ENCODE results near the gene PRELID1.
A peak's percentile ranks its signal among the peaks of the same experiment; 100 is the strongest.
"Not testable (repeated sequence)": the region's sequence is repeated elsewhere in the genome, so short reads cannot be mapped to it uniquely, and the experiment has no call there.

Gene PRELID1, protein sequence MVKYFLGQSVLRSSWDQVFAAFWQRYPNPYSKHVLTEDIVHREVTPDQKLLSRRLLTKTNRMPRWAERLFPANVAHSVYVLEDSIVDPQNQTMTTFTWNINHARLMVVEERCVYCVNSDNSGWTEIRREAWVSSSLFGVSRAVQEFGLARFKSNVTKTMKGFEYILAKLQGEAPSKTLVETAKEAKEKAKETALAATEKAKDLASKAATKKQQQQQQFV

DNA sequence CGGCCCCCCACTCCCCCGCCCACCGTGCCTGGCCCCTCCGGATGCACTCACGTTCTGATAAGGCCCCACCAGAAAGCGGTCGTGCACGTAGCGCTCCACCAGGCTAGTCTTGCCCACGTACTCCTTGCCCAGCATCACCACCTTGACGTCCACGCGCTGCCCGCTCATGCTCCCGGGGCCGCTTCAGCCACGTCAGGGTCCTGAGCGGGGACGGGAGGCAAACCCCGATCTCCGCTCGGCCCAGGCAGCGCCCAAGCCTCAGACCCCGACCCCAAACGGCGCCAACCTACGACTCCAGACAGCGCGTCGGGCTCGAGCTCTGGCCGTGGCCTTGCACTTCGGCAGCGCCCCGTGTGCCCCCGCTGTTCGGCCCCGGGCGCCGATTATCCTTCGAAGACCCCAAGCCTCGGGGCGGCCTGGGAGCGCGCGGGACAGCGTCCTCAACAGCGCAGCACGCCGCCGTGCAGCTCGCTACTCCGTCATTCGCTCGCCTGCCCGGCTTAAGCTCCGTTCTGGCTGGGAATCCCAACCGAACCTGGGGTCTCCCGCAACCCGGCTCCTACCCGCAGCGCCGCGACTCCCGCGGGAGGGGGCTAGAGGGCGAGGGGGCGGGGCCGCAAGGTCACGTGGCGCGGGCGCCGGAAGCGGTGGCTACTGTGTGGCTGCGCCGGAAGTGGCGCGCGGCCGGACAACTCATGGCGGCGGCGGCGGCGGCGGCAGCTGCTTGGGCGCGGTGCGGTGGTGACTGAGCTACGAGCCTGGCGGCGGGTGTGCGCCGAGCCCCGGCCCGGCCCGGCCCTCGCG lies at the start of gene PRELID1, which contains the start of gene RAB24:
Gene PRELID1, plus strand, starts transcription at position 679 of the 804 bp plus-strand sequence. CDS start 187 bp downstream, outside the sequence.
Gene RAB24, minus strand, starts transcription at position 599 of the 804 bp plus-strand sequence. Its CDS starts 431 bp downstream, at position 168.
- peak; percentile 32 to 67 for DNase-seq

DNA sequence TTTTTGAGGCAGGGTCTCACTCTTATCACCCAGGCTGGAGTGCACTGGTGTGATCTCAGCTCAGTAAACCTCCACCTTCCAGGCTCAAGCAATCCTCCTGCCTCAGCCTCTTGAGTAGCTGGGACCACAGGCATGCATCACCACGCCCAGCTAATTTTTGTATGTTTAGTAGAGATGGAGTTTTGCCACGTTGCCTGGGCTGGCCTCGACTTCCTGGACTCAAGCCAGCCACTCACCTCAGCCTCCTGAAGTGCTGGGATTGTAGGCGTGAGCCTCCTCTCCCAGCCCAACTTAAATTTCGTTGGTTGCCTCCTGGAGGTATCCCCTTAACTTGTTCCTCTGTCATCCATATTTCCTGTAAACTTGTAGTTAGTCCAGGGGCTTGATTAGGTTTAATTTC lies 47.3 kb upstream of the PRELID1 start:
- no peak for DNase-seq

DNA sequence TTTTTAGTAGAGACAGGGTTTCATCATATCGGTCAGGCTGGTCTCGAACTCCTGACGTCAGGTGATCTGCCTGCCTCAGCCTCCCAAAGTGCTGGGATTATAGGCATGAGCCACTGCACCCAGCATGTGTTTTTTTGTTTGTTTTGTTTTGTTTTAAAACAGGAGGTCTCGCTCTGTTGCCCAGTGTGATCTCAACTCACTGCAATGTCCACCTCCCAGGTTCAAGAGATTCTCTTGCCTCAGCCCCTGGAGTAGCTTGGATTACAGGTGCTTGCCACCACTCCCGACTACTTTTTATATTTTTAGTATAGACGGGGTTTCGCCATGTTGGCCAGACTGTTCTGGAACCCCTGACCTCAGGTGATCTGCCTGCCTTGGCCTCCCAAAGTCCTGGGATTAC lies 44.9 kb upstream of the PRELID1 start:
- DNase-seq, result not testable (repeated sequence)

DNA sequence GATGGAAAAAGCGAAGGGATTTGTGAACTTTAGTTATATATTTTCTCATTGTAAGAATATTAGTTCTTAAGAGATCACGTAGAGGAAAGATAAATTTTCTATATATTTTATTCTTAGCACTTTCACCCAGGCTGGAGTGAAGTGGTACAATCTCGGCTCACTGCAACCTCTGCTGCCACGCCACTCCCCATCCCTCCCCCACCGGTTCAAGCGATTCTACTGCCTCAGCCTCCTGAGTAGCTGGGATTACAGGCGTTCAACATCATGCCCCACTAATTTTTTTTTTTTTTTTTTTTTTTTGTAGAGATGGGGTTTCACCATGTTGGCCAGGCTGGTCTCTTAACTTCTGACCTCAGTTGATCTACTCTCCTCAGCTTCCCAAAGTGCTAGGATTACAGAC lies 42.6 kb upstream of the PRELID1 start:
- DNase-seq, result no peak

DNA sequence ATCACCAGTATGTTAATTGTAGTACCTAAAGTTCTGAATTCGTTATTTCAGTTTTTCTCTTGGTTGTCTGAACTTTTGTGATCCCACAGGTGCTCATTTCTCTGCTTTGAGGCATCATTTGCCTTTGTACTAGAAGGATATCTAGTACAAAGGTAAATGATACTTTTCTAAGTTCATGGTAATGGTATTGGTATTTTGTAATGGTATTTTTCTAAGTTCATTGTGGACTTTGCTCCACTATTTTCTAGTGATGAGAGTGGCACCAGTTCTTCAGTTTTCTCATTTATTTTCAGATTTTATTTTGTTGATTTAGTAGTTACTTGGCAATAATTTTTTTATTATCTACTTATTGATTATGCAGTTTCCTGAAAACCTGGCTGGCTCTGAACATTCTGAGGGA lies 42.1 kb upstream of the PRELID1 start:
- no peak for DNase-seq

DNA sequence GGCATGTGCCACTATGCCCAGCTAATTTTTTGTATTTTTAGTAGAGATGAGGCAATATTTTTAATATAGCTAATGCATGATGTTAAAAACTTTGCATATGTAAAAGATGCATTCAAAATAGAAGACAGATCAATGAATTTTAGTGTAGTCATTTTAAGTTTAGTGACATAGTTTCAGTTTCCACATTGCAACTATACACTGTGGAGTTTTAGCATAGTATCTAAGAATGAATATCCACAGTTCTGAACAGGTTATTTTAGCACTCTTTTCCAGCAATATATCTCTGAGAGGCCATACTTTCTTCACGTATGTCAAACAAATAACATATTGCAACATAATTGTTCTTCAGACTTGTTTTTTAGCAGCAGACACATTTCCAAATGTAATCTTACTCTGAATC lies 39.4 kb upstream of the PRELID1 start:
- DNase-seq, result no peak

DNA sequence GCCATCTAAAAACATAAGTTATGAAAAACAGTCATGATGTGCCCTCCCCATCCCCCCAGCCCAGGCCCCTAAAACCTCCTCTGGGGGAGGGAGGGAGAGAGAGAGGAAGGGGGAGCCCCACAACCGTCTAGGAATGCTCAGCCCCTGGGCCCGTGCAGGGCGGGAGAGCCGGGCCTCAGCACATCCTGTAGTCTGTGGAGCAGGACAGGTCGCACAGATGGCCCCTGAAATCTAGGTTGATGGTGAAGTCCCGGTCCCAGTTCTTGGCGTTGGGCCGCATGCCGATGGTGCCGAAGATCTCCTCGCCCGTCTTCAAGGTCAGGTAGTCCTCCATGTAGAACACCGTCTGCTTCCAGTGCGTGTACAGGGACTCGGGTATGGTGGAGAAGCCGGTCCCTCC lies 38.2 kb upstream of the PRELID1 start:
- no peak for DNase-seq

DNA sequence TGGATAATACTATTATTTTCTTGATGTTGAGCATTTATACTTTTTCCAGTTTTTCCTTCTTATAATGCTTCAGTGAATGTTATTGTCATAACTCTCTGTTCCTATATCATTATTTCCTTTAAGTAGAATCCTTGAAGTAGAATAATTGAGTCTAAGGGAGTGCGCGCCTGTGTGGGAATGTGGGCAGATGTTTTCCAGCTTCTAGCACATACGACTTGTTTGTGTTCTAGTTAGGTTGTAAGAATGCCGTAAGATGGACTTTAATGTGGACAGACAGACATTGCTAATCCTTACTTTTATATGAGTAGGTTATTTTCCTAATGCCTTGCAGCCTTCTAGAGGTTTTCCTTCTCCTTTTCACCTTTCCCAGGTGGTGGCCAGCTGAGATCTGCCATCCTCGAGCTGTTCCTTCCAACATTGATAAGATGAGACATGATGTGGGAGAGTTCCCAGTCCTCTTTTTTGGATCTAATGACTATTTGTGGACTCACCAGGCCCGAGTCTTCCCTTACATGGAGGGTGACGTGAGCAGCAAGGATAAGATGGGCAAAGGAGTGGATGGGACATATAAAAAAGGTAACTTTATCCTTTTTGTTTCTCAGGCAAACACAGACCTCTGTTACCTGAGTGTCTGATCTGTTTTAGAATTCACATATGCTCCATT lies 34.2 kb upstream of the PRELID1 start:
- DNase-seq, result no peak

DNA sequence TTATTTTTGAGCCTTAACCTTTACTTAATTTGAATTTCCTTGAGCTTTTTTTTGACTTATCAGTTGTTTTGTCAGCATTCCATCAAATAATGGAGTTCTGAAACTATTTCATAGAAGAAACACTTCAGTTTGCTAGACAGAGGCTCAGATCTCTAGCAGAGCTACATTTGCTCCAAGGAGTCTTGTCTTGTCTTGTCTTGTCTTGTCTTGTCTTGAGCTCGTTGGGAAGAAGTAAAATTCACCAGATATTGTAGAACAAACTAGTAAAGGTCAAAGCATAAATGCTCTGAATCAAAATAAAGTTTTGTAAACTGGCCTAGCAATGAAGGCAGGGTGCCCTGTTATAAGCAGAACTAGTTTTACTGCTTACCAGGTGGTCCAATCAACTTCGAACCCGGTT lies 33.6 kb upstream of the PRELID1 start:
- no peak for DNase-seq

DNA sequence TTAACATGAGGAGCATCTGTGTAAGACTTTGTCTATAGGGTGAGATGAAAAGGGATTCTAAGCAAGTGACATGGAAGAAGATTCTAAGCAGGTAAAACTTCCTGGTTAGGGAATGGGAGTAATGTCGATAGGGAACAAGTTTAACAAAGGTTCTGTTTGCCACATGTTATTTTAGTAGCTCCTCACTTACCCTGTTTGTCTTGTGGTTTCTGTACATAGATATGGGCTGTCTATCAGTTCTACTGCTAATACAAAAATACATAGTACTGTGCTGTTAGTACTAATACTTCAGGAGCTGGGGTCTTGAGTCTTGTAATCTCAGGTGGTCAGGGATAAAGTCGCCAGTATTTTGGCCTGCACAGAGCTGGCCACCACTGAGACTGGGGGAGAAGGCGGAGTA lies 32.9 kb upstream of the PRELID1 start:
- no peak for DNase-seq

DNA sequence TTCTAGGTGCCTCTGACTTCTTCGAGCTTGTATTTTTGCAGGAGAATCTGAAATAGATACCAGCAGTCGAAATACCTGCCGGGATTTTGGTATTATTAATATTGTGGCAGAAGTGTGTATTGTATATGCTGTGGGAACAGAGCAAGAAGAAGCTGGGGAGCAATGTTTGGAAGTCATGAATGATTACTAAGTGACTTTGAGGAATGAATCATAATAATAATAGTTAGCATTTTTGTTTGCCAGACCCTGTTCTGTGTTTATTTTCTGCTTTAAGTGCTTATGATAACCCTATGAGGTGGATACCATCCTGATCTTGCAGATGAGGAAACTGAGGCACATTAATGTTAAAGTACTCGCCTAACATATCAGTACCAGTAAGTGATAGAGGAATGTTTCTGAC lies 32.5 kb upstream of the PRELID1 start:
- no peak for DNase-seq

DNA sequence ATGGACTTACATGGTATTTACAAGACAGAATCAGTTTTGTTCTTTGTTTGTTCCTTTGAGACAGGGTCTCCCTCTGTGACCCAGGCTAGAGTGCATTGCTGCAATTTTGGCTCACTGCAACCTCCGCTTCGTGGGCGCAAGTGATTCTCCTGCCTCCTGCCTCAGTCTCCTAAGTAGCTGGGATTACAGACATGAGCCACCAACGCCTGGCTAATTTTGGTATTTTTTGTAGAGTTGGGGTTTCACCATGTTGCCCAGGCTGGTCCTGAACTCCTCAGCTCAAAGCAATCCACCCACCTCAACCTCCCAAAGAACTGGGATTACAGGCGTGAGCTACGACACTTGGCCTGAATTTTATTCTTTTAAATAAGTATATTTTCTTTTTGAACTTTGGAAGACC lies 27.7 kb upstream of the PRELID1 start:
- no peak for DNase-seq

DNA sequence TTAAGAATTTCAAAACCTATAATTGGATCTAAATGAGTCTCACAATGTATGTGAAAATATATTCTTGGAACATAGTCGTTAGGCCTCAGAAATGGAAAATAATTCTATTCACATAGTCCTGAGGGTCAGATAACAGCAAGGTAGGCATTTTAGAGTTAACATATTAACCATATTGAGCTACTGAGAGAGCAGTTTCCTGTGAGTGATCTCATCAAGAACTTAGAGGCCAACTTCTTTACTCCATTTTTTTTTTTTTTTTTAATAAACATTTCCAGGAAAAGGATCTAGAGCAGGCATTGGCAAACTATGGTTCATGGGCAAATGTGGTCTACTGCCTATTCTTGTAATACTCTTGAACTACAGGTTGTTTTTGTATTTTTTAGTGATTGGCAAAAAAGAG lies 26.7 kb upstream of the PRELID1 start:
- no peak for DNase-seq

DNA sequence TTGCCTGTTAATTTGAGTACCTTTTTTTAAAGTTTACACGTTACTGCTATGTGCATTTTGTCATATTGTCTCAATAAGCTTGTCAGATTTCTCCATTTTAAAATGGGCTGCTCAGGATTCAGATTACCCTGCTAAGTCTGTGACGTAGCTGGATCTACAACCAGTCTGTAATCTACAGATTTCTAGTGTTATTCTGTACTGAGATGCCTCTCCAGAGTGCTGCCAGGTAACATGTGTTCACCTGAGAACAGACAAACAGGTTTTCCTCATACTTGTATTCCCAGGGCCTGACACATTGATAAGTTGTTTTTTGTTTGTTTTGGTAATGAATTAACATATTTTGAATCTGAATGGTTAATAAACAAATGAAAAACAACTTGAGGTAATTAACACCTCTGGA lies 15.4 kb upstream of the PRELID1 start:
- DNase-seq, result no peak

DNA sequence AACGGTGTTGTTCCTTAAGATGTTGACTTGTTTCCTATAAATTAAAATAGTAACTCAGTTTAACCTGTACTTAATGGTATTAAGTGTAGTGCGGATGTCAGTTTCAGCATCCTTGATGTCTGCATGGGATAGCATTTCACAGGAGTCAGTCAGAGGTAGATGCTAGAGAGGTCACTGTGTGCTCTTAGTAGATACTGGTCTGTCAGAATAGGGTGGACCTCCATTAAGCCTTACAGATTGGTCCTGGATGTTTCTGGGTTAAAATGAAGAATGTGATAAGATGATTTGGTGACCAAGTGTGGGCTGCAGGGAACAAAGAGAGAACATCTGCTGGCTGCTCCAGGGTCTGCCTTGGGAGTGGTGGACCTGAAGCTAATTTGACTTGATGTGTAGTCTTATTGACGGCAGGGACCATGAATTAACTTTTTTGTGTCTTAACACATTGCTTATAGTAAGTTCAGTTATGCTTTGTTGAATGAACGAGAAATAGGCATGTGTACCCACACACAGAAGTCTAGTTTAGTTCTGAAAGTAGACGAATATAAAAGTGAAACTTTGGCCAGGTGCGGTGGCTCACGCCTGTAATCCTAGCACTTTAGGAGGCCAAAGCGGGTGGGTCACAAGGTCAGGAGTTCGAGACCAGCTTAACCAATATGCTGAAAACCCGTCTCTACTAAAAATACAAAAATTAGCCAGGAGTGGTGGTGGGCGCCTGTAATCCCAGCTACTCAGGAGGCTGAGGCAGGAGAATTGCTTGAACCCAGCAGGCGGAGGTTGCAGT lies 12.6 kb upstream of the PRELID1 start:
- no peak for DNase-seq

DNA sequence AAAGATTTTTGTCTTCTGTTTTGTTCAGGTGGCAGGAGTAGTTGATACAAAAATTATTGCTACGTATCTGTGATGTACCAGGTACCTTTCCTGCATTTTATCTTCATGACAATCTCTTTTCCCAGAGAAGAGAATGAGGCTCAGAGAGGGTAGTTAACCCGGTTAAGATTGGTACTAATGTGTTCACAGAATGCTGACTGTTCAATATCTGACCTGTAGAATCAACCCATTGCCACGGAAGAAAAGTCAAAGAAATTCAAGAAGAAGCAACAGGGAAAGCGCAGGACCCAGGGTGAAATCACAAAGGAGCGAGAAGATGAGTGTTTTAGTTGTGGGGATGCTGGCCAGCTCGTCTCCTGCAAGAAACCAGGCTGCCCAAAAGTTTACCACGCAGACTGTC lies 11.9 kb upstream of the PRELID1 start:
- DNase-seq, result no peak

DNA sequence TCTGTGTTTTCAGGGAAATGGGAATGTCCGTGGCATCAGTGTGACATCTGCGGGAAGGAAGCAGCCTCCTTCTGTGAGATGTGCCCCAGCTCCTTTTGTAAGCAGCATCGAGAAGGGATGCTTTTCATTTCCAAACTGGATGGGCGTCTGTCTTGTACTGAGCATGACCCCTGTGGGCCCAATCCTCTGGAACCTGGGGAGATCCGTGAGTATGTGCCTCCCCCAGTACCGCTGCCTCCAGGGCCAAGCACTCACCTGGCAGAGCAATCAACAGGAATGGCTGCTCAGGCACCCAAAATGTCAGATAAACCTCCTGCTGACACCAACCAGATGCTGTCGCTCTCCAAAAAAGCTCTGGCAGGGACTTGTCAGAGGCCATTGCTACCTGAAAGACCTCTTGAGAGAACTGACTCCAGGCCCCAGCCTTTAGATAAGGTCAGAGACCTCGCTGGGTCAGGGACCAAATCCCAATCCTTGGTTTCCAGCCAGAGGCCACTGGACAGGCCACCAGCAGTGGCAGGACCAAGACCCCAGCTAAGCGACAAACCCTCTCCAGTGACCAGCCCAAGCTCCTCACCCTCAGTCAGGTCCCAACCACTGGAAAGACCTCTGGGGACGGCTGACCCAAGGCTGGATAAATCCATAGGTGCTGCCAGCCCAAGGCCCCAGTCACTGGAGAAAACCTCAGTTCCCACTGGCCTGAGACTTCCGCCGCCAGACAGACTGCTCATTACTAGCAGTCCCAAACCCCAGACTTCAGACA lies 9.6 kb upstream of the PRELID1 start:
- no peak for DNase-seq

DNA sequence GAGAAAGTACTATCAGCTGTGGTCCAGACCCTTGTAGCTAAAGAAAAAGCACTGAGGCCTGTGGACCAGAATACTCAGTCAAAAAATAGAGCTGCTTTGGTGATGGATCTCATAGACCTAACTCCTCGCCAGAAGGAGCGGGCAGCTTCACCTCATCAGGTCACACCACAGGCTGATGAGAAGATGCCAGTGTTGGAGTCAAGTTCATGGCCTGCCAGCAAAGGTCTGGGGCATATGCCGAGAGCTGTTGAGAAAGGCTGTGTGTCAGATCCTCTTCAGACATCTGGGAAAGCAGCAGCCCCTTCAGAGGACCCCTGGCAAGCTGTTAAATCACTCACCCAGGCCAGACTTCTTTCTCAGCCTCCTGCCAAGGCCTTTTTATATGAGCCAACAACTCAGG lies 9.0 kb upstream of the PRELID1 start:
- DNase-seq, result no peak

DNA sequence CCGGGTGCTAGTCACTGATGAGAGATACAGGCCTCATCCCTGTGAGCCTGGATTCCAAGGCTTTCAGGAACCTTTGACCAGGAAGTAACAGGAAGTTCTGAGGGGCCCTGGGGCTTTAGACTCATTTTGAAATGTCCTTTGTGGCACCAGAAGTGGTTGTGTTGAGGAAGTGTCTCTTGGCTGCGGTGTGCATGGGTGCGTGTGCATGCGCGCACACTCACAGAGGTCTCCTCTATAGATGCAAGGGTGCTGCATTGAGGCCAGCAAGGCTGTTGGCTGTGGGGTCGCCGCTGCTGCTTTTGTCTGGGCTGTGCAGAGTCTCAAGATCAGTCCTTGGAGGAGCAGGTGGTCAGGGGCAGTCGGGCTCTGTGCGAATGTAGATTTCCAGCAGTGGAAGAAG lies 7.7 kb upstream of the PRELID1 start:
- no peak for DNase-seq

DNA sequence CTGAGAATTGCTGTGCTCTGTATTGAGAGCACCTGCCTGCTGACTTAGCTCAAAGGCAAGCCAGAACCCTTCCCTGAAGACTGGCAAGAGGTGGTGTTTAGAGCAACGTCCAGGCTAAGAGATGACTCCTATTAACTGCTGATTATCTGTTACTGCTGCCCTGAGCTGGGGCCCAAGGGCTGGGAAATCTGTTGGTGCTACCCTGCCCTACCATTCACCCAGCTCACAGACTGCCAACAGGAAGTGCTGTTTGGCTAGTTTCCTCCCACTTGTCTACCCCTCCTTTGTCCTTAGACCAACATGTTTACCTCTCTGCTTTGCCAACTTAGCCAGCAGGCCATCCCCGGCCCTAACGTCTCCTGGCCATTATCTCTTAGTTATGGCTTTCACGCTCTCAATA lies 7.0 kb upstream of the PRELID1 start:
- DNase-seq, result no peak

DNA sequence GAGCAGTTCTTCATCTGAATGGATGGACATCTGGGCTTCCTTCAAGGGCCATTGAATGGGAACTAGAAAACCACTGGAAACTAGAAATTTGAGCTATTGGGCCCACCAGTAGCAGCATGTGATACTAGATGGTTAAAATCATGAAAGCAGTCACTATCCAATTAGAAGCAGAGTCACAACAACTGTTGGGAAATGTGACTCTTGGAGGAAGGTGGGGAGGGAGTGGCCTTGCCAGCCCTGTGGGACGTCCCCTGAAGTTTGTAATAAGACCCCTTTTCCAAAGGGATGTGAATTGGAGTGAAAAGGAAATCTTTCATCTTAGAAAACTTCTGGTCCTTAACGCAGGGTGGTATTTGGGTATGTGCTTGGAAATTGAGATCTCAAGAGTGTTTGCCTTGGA lies 5.7 kb upstream of the PRELID1 start:
- no peak for DNase-seq

DNA sequence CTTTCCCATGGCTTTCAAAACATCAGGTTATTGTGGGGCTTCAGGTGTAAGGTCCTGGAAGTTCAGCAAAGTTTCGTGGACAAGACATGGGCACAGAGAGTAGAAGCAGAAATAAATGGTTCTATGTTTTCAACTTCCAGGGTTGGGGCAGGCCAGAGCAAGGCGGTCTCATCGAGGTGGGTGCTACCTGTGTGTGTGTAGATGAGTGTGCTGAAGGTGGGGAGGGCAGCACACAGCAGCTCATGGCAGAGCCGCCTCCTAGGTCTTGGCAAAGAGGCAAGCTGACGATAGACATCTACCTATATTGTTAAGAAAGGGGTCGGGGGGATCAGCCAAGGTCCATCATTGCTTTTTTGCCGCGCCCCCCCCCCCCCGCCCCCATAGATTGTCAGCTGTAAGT lies 3.9 kb upstream of the PRELID1 start:
- DNase-seq, result no peak

Data from NCI-H187 (cell line).